HG03066 (cell line): Measurements from ENCODE around the gene COL4A6.
"Not testable (repeated sequence)": the region's sequence is repeated elsewhere in the genome, so short reads cannot be mapped to it uniquely, and the experiment has no call there.

Experiments used
- ATAC-seq: cut with Tn5 transposase; IDR thresholded peaks from one replicate; pipeline ENCODE4 v1.9.1; 2021; ENCODE audit warnings: low read depth; ENCODE audit not compliant: unreplicated experiment

Gene COL4A6

GRCh38 chrX:108412783-108413182 lies 25.4 kb downstream of the COL4A6 start:
- no peak for ATAC-seq

GRCh38 chrX:108399418-108400165 lies 38.6 kb downstream of the COL4A6 start:
- ATAC-seq, result no peak

- no peak for ATAC-seq
Observed at GRCh38 chrX:108397627-108398391, 40.4 kb downstream of the COL4A6 start.

GRCh38 chrX:108396986-108397385 lies 41.2 kb downstream of the COL4A6 start:
- no peak for ATAC-seq

- no peak for ATAC-seq
Observed at GRCh38 chrX:108396188-108396891, 41.9 kb downstream of the COL4A6 start.

GRCh38 chrX:108390976-108391717 lies 47.1 kb downstream of the COL4A6 start:
- ATAC-seq, result not testable (repeated sequence)

GRCh38 chrX:108384783-108385182 lies 53.4 kb downstream of the COL4A6 start:
- ATAC-seq, result no peak

GRCh38 chrX:108380222-108380621 lies 58.0 kb downstream of the COL4A6 start:
- ATAC-seq, result no peak

GRCh38 chrX:108376821-108377220 lies 61.4 kb downstream of the COL4A6 start:
- not testable (repeated sequence) for ATAC-seq

- ATAC-seq, result not testable (repeated sequence)
Observed at GRCh38 chrX:108375591-108375990, 62.6 kb downstream of the COL4A6 start.

GRCh38 chrX:108366644-108367406 lies 71.4 kb downstream of the COL4A6 start:
- ATAC-seq, result no peak

- ATAC-seq, result no peak
Observed at GRCh38 chrX:108362026-108362425, 76.2 kb downstream of the COL4A6 start.

- ATAC-seq, result no peak
Observed at GRCh38 chrX:108361316-108361715, 76.9 kb downstream of the COL4A6 start.

GRCh38 chrX:108359806-108360602 lies 78.2 kb downstream of the COL4A6 start:
- ATAC-seq, result no peak

GRCh38 chrX:108353452-108353851 lies 84.8 kb downstream of the COL4A6 start:
- ATAC-seq, result no peak

- ATAC-seq, result no peak
Observed at GRCh38 chrX:108349210-108349609, 89.0 kb downstream of the COL4A6 start.

GRCh38 chrX:108348525-108348924 lies 89.7 kb downstream of the COL4A6 start:
- no peak for ATAC-seq

GRCh38 chrX:108347800-108348199 lies 90.4 kb downstream of the COL4A6 start:
- no peak for ATAC-seq

- no peak for ATAC-seq
Observed at GRCh38 chrX:108344216-108344615, 94.0 kb downstream of the COL4A6 start.
